Skin of body (tissue), 2 donors: ENCODE data around the gene ARHGEF12. TPM values are rescaled to one million over a fixed set of nuclear protein-coding genes. Genes with fewer than 3 reads are reported as not detected.

Source experiments
- DNase-seq: peaks from one replicate; lab custom pipeline; 2025; lab: John Stamatoyannopoulos, UW
- total RNA-seq: library from RNA; depleted of rRNA; stranded (reverse); fragments of >200 nt; gene quantifications from one replicate; pipeline ENCODE4 v1.2.3, GENCODE V29; 2014

ARHGEF12 gene
- total RNA-seq, 1 donor from 2014 or later, result 129 TPM

DNA sequence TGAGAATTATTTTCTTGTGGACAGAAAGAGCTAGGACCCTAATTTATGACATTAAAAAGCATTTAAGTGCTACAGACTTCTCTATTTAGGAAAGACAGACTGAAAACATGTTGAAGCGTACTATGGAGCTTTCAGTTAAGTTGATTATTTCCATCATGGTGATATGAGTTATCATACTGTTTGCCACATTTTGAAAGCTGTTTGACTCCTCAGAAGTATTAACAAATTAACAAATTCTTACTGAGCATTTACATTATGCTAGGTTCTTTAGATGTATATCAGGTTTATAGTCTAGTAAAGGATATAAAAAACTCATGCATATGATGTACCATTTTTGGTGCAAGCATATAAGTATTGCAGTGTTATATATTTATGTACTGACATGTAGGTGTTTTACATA lies 50.1 kb downstream of the ARHGEF12 start:
- DNase-seq, result no peak

DNA sequence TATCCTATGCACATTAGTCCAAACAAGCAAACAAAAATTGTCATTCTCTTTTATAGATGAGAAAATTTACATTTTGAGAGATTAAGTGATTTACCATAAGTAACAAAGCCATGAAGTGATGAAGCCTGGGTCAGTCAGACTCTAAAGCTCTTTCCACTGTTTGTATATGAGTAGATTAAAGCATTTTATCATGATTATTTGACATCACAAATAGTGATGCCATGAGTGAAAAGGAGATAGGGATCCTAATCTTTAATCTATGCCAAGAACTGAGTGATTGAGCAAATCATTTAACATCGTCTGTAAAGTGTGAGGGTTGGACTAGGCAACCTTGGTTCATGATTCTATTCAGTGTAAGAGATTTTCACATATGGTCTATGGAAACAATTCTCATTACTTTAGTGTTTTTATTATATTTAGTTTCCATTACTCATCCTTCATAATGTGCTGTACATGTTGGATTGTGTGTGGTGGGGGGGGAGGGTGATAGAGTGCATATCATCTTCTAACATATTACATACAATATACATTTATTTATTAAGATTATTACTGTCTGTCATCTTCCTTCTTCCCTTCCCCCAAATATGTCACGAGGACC lies 50.7 kb downstream of the ARHGEF12 start:
- DNase-seq, result no peak

DNA sequence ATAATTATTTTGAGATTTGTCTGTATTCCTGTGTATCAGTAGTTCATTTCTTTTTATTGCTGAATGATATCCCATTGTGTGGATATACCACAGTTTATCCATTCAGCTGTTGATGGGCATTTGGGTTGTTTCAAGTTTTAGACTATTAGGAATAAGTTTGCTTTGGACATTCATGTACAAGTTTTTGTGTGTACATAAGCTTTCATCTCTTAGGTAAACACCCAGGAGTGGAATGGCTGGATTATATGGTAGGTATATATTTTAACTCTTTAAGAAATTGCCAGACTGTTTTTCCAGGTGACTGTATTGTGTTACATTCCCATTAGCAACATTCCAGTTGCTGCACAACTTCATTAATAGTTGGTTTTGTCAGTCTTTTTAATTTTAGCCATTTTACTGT lies 52.0 kb downstream of the ARHGEF12 start:
- DNase-seq, result no peak

DNA sequence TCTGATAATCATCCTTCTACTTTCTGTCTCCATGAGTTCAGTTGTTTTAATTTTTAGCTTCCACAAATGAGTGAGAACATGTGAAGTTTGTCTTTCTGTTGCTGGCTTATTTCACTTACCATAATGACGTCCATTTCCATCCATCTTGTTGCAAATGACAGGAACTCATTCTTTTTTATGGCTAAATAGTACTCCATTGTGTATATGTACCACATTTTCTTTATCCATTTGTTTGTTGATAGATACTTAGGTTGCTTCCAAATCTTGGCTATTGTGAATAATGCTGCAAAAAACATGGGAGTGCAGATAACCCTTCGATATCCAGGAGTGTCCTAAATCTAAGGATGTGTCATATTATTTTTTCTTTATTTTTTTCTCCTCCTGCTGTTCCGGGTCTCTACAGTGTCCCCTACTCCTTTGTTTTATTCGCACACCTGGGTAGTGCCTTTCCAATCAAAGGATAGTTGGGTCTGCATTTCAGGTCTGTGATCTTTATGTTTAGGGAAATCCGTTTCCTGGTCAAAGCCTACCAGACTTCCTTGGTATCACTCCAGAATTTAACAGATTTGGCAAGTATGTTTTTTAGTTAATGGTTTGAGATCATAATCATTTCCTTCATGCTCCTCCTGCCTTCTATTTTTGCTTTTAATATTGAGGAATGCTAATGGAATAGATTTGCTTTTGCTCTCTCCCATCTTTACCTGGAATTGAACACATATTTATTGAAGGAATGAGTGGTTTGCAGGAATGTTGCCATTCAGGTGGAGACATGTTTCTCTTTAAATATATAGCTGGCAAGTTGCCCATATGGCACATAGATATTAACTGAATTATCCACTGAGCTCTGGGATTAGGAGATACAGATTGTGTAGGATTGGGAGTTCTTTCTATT lies 53.7 kb downstream of the ARHGEF12 start:
- DNase-seq, result no peak

DNA sequence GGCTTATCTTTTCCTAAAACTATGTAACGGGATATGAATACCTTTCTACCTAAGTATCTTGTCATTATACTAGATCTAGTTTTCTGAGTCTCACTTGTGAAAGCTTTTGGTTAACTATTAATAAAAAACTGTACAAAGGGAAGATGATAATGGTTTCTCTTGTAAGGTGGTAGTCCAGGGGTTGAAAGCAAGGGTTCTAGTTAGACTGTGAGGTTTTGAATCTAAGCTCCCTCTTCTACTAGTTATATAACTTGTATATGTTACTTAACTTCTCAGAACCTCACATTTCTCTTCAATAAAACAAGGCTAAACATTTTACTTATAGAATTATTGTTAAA lies 54.3 kb downstream of the ARHGEF12 start:
- DNase-seq, result no peak

DNA sequence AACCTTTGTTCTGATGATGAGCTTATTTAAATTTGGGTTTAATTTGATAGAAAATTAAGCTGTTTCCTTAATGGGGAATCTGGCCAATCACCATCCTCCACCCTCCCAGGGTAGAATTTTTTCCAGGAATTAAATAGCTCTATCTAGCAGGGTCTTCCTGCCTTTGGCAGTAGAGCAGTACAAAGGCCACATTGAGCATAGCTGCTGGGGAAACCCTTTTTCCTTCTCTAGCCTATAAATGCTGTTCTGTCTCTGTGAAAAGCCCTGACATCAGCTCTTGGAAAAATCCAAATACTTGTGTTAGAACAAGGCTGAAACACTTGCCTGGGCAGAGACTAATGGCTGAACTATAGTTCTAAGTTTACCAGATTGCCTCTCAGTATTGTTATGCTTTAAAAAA lies 55.1 kb downstream of the ARHGEF12 start:
- DNase-seq, result peak; percentile 64

DNA sequence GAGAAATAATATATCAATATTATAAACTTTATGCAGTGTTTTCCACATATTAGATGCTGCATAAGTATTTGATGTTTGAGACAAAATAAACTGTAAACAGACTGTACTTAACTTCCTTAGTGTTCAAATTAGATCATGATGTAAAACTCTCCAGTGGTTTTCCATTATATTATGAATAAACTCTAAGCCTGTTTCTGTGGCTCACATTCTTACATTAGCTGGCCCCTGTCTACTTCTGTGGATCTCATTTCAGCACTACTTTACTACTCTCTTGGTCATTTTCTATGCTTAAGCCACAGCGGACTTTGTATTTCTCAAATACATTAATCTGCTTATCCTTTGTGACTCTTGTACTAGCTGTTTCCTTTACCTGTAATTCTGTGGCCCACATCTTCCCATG lies 55.6 kb downstream of the ARHGEF12 start:
- DNase-seq, result no peak

DNA sequence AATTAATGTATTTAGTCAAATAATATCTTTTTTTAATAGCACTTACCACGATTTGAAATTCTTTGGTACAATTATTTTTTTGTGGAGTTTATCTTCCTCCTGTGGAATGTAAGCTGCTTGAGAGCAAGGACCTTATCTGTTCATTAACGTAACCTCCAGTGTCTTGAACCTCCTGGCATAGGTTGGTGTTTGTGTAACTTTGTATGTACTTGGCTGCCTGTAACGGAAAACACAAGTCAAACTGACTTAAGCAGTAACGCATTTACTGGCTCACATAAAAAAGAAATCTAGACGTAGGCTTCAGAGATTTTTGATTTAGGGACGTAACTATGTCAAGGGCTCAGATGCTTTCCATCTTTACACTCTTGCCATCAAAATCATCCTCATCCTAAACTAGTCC lies 56.1 kb downstream of the ARHGEF12 start:
- DNase-seq, result no peak

DNA sequence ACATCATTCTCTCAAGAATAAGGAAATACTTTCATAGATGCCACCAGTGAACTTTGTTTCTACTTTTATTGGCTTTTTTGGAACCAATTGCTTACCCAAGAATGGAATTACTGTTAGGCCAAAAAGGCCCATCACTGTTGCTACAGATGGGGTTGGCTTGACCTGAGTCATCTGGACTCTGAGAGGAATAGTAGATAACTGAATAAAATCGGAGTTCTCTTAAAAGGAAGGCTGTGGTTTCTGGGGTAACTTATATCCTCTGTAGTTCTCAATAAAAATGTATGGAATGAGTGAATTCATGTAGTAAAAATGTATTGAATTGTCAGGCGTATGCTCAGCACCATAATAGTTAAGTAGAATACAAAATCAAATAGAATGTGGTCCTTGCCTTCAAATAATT lies 56.6 kb downstream of the ARHGEF12 start:
- DNase-seq, result no peak

DNA sequence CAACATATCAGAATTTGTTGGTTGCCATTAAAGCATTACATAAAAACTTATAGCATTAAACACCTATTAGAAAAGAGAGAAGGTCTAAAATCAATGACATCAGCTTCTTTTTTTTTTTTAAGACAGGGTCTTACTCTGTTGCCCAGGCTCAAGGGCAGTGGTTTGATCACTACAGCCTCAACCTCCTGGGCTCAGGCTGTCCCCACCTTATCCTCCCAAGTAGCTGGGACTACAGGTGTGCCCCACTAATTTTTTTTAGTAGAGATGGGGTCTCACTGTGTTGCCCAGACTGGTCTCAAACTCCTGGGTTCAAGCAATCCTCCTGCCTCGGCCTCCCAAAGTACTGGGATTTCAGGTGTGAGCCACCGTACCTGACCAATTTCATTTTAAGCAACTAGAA lies 57.9 kb downstream of the ARHGEF12 start:
- no peak for DNase-seq

DNA sequence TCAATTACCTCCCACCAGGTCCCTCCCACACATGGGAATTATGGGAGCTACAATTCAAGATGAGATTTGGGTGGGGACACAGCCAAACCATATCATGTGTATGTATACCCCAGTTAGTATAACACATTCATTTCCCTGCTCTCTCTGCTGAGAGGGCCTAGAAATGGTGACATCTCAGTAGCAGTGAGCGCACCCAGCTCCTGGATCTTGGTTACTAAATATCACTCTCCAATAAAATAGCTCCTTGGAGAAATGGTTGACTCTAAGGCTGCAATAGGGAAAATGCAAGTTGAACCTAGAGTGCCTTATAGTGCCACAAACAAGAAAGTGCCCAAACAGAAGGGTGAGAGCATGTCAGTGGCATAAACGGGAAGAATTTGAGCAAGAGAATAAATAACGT lies 59.6 kb downstream of the ARHGEF12 start:
- DNase-seq, result no peak

DNA sequence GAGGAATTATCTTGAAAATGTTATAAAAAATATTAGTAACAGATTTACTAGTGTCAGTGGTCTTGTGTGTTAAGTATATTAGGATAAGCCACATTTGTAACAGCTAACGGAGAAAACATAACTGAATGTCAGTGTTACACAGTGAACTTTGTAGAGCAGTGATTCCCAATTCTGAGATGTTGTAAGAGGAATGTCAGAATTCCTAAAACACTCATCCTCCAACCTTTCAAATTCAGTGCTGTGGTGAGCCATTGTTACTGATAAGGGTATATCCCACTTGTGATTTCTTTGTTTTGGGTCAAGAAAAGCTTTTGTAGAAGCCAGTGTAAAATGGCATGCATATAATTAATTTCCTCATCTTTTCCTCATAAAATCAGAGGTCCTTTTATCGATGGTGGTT lies 61.9 kb downstream of the ARHGEF12 start:
- no peak for DNase-seq

DNA sequence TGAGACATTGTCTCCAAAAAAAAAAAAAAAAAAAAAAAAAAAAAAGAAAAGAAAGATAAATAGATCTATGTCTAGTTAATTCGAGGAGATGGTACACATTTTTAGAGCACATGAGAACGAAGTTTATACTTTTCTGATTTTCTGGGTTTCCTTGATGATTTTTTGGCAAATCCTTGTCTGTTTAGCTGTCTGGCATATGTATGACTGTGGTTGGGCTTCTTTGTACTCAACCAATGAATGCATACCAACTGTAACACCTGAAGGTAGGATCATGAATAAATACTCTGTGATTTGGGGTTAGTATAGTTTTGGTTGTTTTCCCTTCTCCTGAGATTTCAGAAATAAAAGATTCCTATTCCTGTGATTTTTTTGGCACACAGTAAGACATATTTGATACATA lies 63.1 kb downstream of the ARHGEF12 start:
- peak; percentile 16 for DNase-seq

DNA sequence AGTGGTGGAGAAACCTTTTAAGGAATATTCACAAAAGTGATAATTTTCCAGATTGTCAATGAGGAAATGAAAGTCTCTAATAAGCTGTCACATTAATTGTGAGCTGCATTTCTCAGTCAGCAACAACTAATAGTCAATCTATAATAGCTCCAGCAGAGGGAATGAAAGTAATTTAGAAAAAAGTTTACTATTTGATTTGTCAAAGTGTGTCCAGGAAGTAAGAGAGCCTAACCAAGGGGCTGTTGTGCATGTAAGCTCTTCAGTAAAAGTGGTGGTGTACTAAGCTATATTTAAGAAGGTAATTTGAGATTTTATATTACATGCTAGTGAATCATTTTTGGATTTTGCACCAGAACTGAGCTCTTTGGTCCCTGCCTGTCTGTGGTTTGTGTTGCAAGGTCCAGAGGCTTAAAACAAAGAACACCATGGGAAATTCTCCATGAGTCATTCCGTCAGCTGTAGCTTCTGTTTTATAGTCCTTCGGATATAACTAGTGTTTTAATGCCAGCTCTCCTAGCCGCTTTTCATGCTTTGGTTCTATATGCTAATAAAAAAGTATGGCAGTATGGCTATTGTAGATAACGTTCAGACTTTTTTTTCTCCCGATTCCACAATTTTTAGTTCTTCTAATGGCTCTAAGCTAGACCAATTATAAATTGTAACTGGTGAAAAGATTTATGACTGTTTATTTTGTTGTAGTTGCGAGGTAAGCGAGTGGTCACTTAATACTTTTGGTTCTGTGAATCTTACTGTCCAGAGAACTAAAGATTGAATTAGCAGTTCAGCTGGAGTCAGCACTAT lies 64.6 kb downstream of the ARHGEF12 start:
- peak; percentile 14 for DNase-seq

DNA sequence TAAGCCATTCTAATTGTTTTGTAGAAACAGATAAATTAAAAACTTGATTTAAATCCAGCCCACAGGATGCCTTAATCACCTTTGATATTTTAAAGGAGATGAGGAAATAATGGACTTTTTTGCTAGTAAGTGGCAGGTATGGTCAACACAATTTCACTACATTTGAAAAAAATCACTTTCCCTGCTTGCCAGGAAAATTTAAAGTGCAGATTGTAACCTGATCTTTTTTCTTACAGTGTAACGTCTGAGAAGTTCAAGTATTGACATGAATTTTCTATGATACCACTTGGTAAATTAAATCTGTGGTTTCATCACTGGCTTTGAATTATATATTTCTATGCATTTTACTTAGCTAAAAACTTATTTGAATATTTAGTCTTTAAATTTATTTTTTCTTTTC lies 65.3 kb downstream of the ARHGEF12 start:
- DNase-seq, result no peak

DNA sequence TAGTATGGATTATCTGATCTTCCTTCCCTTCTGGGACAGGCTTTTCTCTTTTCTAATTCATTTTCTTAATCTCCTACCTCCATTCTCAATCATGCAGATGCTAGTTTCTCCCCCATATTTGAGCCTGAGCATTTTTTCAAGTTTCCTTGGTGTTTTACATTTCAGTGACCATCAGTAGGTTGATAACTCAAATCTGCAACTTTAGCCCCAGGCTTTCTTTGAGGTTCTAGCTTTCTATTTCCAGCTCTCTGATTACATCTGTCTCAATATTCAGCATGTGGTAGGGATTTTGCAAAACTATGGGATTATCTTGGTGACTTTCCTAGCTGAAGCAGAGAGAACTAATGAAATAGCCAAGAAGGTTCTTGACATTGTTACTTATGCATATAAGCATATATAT lies 67.8 kb downstream of the ARHGEF12 start:
- DNase-seq, result no peak

DNA sequence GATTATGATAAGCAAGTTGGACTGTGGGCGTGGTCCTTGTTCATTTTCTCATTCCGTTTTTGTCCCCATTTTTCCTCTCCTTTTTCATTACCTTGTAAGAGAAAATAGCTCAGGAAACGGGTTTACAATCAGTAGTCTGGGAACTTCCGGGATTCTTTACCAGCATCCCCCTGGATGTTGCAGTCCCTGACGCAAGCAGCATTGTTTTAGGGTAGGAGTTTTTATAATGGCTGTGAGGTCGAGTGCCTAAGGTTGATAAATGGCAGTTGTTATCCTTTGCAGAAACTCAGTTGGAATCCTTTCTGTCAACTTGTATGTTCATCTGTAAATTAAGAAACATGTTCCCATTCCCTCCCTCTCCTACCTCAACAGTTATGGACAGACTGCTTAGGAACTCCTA lies 68.3 kb downstream of the ARHGEF12 start:
- no peak for DNase-seq

DNA sequence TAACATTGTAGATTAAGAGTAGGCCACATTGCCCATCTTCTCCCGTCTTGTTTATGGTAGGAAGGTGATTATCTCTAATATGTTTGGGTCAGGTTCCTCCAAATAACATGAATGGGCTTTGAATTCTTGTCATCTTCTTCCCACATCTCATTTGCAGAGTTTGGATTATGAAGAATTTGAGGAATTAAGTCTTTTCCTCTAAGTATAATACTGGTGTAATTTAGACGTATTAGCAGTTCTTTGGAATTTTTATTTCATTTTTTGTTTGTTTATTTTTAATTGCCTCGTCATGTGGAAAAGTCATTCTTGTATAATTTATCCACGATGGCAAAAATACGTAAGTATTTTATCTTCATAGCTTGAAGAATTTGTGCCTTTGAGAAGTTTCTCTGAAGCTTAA lies 73.4 kb downstream of the ARHGEF12 start:
- DNase-seq, result no peak

DNA sequence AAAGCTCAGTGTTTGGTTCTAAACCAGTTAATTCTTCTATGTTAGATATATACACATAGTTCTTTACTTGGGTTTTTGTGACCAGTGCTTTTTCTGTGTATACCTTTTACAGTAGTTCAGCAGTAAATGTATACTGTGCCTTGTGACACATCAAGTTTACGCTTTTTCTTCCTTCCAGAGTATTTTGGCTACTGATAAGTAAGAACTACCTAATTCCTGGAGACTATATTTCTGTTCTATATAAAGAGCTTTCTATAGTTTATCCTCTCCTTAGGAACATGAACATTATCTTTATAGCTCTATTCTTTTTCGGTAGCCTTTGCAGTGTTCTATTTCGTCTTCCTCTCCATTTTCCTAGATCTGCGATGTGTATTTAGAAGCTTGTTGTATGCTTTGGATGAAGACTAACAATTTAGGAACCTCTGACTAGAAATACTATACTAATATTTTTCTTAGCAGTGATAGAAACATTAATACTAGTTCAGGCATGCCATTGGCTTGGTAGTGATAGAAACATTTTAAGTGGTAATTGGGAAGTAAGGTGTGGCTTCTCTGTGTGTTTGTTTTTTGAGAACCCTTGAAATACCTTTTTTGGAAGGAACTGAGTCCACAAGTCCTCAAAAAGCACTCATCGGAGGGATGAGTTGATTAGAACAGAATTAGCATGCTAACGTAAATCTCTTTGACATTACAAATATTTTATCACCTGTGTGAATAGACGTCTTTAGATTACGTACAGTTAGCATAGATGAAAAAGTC lies 74.6 kb downstream of the ARHGEF12 start:
- DNase-seq, result no peak

DNA sequence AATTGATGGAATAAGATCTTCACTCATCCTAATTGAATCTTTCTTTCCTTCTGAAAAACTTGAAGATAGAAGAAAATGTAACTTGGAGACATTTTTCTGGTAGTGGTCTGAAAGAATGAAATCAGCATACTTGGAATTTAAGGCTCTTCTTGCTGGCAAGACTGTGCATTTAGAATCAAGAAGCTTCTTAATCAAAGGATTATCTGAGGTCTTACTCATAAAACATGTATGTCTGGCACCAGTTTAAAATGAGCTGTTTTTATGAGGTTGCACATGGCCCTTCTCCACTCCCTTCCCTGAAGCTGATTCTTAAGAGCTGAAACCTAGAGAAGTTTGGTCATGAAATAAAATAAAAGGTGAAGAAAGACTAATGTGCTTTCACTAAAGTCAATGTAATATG lies 77.3 kb downstream of the ARHGEF12 start:
- DNase-seq, result no peak

DNA sequence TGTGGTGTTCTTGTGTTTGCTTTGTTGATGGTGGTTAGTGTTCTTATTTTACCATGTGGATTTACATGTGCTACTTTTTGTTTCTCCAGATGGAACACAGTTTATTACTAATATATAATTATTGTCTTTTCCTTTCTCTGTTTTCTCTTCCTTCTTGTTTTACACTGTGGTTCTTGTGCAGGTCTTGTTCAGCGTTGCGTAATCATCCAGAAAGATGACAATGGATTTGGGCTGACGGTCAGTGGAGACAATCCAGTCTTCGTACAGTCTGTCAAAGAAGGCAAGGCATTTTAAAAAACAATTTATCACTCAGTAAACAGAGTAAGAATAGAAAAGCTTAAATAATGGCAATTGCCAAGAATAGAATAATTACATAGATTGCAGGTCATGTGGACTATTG lies 84.4 kb downstream of the ARHGEF12 start:
- DNase-seq, result no peak
